IPS-NIHi7 (cell line): ENCODE data around the gene ABCF3.

Experiments used
- DNase-seq: peaks from one replicate; pipeline ENCODE4 v3.0.0; 2012; ENCODE audit warnings: mixed read lengths; ENCODE audit errors: extremely low spot score

The ABCF3 gene

GRCh38 chr3:184230603-184231528 is 44.9 kb downstream of the ABCF3 start:
- no peak for DNase-seq

GRCh38 chr3:184231671-184232070 is 45.7 kb downstream of the ABCF3 start:
- DNase-seq = no peak

- DNase-seq = no peak
Observed at GRCh38 chr3:184233127-184233843, 47.3 kb downstream of the ABCF3 start.

GRCh38 chr3:184234224-184234623 is 48.2 kb downstream of the ABCF3 start:
- no peak for DNase-seq

GRCh38 chr3:184234671-184235380 is 48.8 kb downstream of the ABCF3 start:
- no peak for DNase-seq

- no peak for DNase-seq
Observed at GRCh38 chr3:184235381-184236032, 49.5 kb downstream of the ABCF3 start.

GRCh38 chr3:184236033-184236410 is 50.0 kb downstream of the ABCF3 start:
- DNase-seq = no peak

- no peak for DNase-seq
Observed at GRCh38 chr3:184236636-184237035, 50.6 kb downstream of the ABCF3 start.

- no peak for DNase-seq
Observed at GRCh38 chr3:184237211-184237610, 51.2 kb downstream of the ABCF3 start.

- DNase-seq = no peak
Observed at GRCh38 chr3:184237807-184238206, 51.8 kb downstream of the ABCF3 start.

GRCh38 chr3:184238246-184238818 is 52.3 kb downstream of the ABCF3 start:
- DNase-seq = no peak

GRCh38 chr3:184239221-184239620 is 53.2 kb downstream of the ABCF3 start:
- DNase-seq = no peak

GRCh38 chr3:184239708-184240107 is 53.7 kb downstream of the ABCF3 start:
- no peak for DNase-seq

GRCh38 chr3:184240384-184241140 is 54.6 kb downstream of the ABCF3 start:
- peak; percentile 70 for DNase-seq

- DNase-seq = no peak
Observed at GRCh38 chr3:184241141-184241446, 55.1 kb downstream of the ABCF3 start.

GRCh38 chr3:184241447-184242296 is 55.7 kb downstream of the ABCF3 start:
- peak; percentile 61 for DNase-seq

- DNase-seq = no peak
Observed at GRCh38 chr3:184242297-184242685, 56.3 kb downstream of the ABCF3 start.
